H1 (cell line): ENCODE results near the gene ALPL.

Experiments used
- BRCA1 ChIP-seq: IDR thresholded peaks from 2 replicates; pipeline ENCODE4 v1.6.1; 2012; ENCODE audit warnings: low read depth, low read length, improper control_type of control experiment
- FOSL1 ChIP-seq: IDR thresholded peaks from 2 replicates; pipeline ENCODE4 v1.6.1; 2011; ENCODE audit warnings: mild to moderate bottlenecking, low read depth, low read length, moderate library complexity; ENCODE audit not compliant: insufficient read depth
- MAFK ChIP-seq: IDR thresholded peaks from 2 replicates; pipeline ENCODE4 v1.6.1; 2012; ENCODE audit warnings: low read depth, mild to moderate bottlenecking, improper control_type of control experiment, low read length
- PHF8 ChIP-seq: fragments of 200-600 bp; sonication (generic); conservative IDR thresholded peaks from 2 replicates; pipeline ENCODE4 v1.7.1; 2012; ENCODE audit warnings: low read depth, mild to moderate bottlenecking, inconsistent platforms, low read length, moderate library complexity
- RBBP5 ChIP-seq: IDR thresholded peaks from 2 replicates; pipeline ENCODE4 v1.7.1; 2012; ENCODE audit warnings: low read depth, mild to moderate bottlenecking, inconsistent platforms, low read length, moderate library complexity, borderline replicate concordance
- YY1 ChIP-seq: IDR thresholded peaks from 2 replicates; pipeline ENCODE4 v1.6.1; 2011; ENCODE audit warnings: low read depth, mild to moderate bottlenecking, low read length
- TF ChIP-seq, protein P1 (sequence below): IDR thresholded peaks from 2 replicates; pipeline ENCODE4 v1.6.1; 2012; ENCODE audit warnings: inconsistent platforms

DNA sequence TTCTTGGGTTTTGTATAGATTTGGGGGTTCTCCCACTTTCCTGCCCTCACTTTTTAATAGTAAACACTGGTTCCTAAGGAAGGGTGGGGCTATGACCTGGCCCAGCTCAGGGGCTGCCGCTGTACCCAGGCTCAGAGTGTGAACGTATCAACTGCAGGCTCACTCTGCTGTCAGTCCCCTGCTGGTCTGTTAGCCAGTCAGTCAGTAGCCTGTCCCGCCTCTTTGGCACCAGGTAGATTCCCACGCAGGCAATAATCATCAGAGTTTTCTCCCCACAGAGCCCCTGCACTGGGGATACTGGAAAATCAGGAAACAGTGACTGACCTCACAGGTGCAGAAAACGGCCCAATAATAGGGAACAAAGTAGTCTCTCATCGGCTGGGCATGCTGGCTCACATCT is 15.0 kb upstream of the ALPL start:
- TF ChIP-seq, protein P1, sequence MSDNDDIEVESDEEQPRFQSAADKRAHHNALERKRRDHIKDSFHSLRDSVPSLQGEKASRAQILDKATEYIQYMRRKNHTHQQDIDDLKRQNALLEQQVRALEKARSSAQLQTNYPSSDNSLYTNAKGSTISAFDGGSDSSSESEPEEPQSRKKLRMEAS, result no peak
- TF ChIP-seq YY1 (no peak), RBBP5 (no peak), PHF8 (no peak), FOSL1 (no peak), MAFK (no peak), BRCA1 (no peak)
